HAP-1 (cell line): ENCODE results near the gene NRIP3.

Source experiments
- DNase-seq, 2 experiments: peaks; one replicate each; pipeline ENCODE4 v3.0.0-alpha.2; 2016 to 2020; ENCODE audit warnings: low spot score in 2 of 2
- H3K27me3 ChIP-seq: fragments of 250-450 bp; sonication (Bioruptor Pico); 2 replicates; pipeline ENCODE4 v1.5.1; 2020; ENCODE audit warnings: low read depth, mild to moderate bottlenecking, moderate library complexity
- H3K36me3 ChIP-seq: fragments of 250-450 bp; sonication (Bioruptor Pico); replicated peaks from 2 replicates; pipeline ENCODE4 v1.5.1; 2020; ENCODE audit warnings: mild to moderate bottlenecking
- H3K4me1 ChIP-seq: fragments of 250-450 bp; sonication (Bioruptor Pico); 2 replicates; pipeline ENCODE4 v1.5.1; 2020; ENCODE audit warnings: mild to moderate bottlenecking
- H3K4me3 ChIP-seq: fragments of 250-450 bp; sonication (Bioruptor Pico); 2 replicates; pipeline ENCODE4 v1.5.1; 2020; ENCODE audit warnings: mild to moderate bottlenecking, moderate library complexity
- H3K9me3 ChIP-seq: fragments of 250-450 bp; sonication (Bioruptor Pico); 2 replicates; pipeline ENCODE4 v1.5.1; 2020; ENCODE audit warnings: mild to moderate bottlenecking, moderate library complexity
- in situ Hi-C: fragments of 300-500 bp; cut with MboI; formaldehyde crosslinking; loops from 3 replicates; pipeline ENCODE4 v1.14.3; 2020; ENCODE audit warnings: low sequenced_read_pairs, inconsistent platforms, mixed read lengths

NRIP3 gene

GRCh38 chr11:9003573-9004182, at the start of gene NRIP3:
NRIP3 (minus strand) TSS chr11:9004001; CDS start chr11:9003935, 66 bp downstream.
- in situ Hi-C loops, result no loop called here
- H3K4me3 ChIP-seq, result peak within 1 kb of the TSS; percentile 34
- peaks cover 10% of the 10 kb centered on the region for H3K4me1 ChIP-seq
- peaks cover 10% of the 10 kb centered on the region for H3K27me3 ChIP-seq
- DNase-seq, result peak; percentile 16 to 84
- no peaks in the 10 kb centered on the region for H3K36me3 ChIP-seq
- no peaks in the 10 kb centered on the region for H3K9me3 ChIP-seq

DNA sequence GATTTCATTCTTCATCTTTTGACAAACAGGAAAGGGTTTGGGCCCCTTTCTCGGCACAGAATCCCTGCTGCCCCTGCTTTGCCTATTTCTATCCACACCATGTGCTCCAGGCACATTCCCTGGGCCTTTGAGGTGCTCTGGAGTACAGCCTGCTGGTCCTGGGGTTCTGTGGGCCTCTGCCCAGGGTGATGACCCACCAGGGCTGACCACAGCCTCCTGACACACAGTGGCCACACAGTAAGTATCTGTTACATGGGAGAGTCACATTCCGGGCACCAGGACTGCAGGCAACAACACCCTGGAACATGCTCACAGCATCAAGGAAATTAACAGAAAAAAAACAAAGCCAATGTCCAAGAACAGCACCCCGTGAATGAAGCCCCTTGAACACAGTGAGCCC, 48.5 kb upstream of the NRIP3 start:
- H3K27me3 ChIP-seq, result no peaks in the 10 kb centered on the region
- H3K9me3 ChIP-seq, result no peaks in the 10 kb centered on the region
- H3K4me3 ChIP-seq, result no peak overlapping the region
- in situ Hi-C loops, result no loop called here
- DNase-seq, result no peak
- no peaks in the 10 kb centered on the region for H3K36me3 ChIP-seq
- H3K4me1 ChIP-seq, result no peaks in the 10 kb centered on the region

GRCh38 chr11:9049959-9050358, 46.2 kb upstream of the NRIP3 start:
- Histone ChIP-seq H3K27me3 (no peaks in the 10 kb centered on the region), H3K4me3 (no peak overlapping the region), H3K9me3 (no peaks in the 10 kb centered on the region), H3K36me3 (no peaks in the 10 kb centered on the region), H3K4me1 (no peaks in the 10 kb centered on the region)
- in situ Hi-C loops, result no loop called here
- DNase-seq, result no peak

DNA sequence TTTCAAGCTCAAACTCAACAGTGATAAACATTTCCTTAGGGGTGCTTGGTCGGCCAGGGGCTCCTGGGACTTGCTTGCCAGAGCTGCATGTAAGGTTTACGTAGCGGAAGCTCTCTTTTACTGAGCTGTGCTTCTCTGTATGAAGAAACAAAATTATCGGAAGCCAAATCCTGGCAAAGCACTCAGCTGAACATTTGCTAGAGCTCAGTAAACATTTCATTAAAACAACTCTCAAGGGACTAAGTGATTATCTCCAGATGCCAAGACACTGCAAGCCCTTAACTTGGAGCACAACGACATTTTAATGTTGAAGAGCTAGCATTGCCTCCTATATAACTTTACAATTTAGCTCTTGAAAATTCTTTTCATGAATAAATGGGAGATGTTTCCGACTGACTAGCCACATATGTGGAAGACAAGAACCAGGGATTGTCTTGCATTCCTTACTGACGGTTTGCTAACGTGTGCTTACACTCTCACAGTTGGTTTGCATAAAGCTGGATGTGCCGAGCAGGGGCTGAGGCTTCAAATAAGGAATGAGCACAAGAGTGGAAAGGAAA, 44.2 kb upstream of the NRIP3 start:
- no peak for DNase-seq
- no peaks in the 10 kb centered on the region for H3K4me1 ChIP-seq
- no peaks in the 10 kb centered on the region for H3K36me3 ChIP-seq

GRCh38 chr11:9046481-9046880, 42.7 kb upstream of the NRIP3 start:
- no peak for DNase-seq
- Histone ChIP-seq H3K36me3 (no peaks in the 10 kb centered on the region), H3K4me1 (no peaks in the 10 kb centered on the region), H3K4me3 (no peak overlapping the region), H3K27me3 (no peaks in the 10 kb centered on the region), H3K9me3 (no peaks in the 10 kb centered on the region)
- in situ Hi-C loops, result no loop called here

More for the DNA sequence above, 44.2 kb upstream of the NRIP3 start:
- in situ Hi-C loops, result no loop called here
- Histone ChIP-seq H3K4me3 (no peak overlapping the region), H3K9me3 (no peaks in the 10 kb centered on the region), H3K27me3 (no peaks in the 10 kb centered on the region)

DNA sequence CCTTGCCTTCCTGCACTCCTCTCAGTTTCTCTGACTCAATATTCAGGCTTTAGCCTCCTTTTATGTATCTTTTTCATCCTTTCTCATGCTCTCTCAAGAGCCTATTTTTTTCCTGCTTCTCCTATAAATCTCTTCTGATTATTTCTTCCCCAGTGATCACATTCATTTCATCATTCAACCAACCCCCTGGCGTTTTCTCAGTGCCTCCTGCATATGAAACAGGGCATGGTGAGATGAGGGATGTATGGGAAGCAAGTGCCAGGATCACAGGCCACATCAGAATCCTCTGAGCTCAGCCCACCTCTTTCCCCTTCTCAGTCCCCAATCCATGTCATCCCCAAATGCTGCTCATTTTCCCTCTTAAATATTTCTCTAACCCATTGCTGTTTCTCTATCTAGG, 38.7 kb upstream of the NRIP3 start:
- in situ Hi-C loops, result no loop called here
- no peaks in the 10 kb centered on the region for H3K9me3 ChIP-seq

GRCh38 chr11:9041747-9042146, 37.9 kb upstream of the NRIP3 start:
- no peak overlapping the region for H3K4me3 ChIP-seq
- in situ Hi-C loops, result no loop called here

More for the DNA sequence above, 38.7 kb upstream of the NRIP3 start:
- no peaks in the 10 kb centered on the region for H3K36me3 ChIP-seq
- H3K4me1 ChIP-seq, result peaks cover 7% of the 10 kb centered on the region
- no peak for DNase-seq
- H3K27me3 ChIP-seq, result no peaks in the 10 kb centered on the region
- H3K4me3 ChIP-seq, result no peak overlapping the region

GRCh38 chr11:9040410-9040809, 36.6 kb upstream of the NRIP3 start:
- in situ Hi-C loops, result no loop called here
- no peak overlapping the region for H3K4me3 ChIP-seq
- no peaks in the 10 kb centered on the region for H3K27me3 ChIP-seq
- no peak for DNase-seq
- H3K4me1 ChIP-seq, result peaks cover 15% of the 10 kb centered on the region
- H3K36me3 ChIP-seq, result no peaks in the 10 kb centered on the region
- H3K9me3 ChIP-seq, result no peaks in the 10 kb centered on the region

More at GRCh38 chr11:9041747-9042146, 37.9 kb upstream of the NRIP3 start:
- Histone ChIP-seq H3K9me3 (no peaks in the 10 kb centered on the region), H3K27me3 (no peaks in the 10 kb centered on the region), H3K4me1 (peaks cover 11% of the 10 kb centered on the region), H3K36me3 (no peaks in the 10 kb centered on the region)
- DNase-seq, result no peak

DNA sequence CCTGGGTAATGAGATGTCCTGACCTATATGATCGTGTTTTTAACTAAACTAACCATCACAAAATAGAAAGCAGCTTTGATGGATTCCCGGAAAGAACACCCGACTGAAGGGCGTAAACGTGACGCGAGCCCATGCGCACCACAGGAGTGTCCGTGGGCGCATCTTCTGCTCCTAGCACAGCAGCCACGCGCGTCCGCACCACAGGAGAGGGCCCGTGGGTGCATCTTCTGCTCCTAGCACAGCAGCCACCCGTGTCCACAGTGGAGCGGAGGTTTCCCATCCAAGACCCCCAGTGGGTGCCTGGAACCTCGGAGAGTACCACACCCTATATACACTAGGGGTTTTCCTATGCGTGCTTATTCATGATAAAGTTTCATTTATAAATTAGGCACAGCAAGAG, 36.1 kb upstream of the NRIP3 start:
- no peaks in the 10 kb centered on the region for H3K27me3 ChIP-seq

GRCh38 chr11:9039198-9039597, 35.4 kb upstream of the NRIP3 start:
- H3K4me1 ChIP-seq, result peaks cover 15% of the 10 kb centered on the region
- in situ Hi-C loops, result no loop called here
- DNase-seq, result no peak

More for the DNA sequence above, 36.1 kb upstream of the NRIP3 start:
- Histone ChIP-seq H3K4me3 (no peak overlapping the region), H3K36me3 (no peaks in the 10 kb centered on the region), H3K4me1 (peaks cover 15% of the 10 kb centered on the region), H3K9me3 (no peaks in the 10 kb centered on the region)
- in situ Hi-C loops, result no loop called here
- DNase-seq, result no peak

DNA sequence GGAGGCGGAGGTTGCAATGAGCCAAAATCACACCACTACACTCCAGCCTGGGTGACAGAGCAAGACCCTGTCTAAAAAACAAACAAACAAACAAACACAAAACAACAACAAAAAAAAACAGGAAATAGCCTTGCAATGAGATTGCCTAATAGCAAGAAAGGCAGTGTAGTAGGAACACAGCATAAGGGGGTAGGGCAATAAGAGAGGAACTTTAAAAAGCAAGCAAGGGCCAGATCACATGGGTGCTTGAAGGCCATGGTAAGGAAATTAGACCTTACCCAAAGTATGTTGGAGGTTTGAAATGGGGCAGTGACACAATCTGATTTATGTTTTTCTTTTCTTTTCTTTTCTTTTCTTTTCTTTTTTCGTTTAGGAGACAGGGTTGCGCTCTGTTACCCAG, 34.7 kb upstream of the NRIP3 start:
- DNase-seq, result no peak
- Histone ChIP-seq H3K4me3 (no peak overlapping the region), H3K4me1 (peaks cover 15% of the 10 kb centered on the region), H3K27me3 (no peaks in the 10 kb centered on the region), H3K36me3 (no peaks in the 10 kb centered on the region), H3K9me3 (no peaks in the 10 kb centered on the region)
- in situ Hi-C loops, result no loop called here

More at GRCh38 chr11:9039198-9039597, 35.4 kb upstream of the NRIP3 start:
- H3K9me3 ChIP-seq, result no peaks in the 10 kb centered on the region
- H3K36me3 ChIP-seq, result no peaks in the 10 kb centered on the region
- no peak overlapping the region for H3K4me3 ChIP-seq
- no peaks in the 10 kb centered on the region for H3K27me3 ChIP-seq

GRCh38 chr11:9037963-9038362, 34.2 kb upstream of the NRIP3 start:
- peaks cover 15% of the 10 kb centered on the region for H3K4me1 ChIP-seq

GRCh38 chr11:9037046-9037780, 33.4 kb upstream of the NRIP3 start:
- DNase-seq, result peak; percentile 78 to 89
- in situ Hi-C loops, result no loop called here
- Histone ChIP-seq H3K4me1 (peaks cover 15% of the 10 kb centered on the region), H3K9me3 (no peaks in the 10 kb centered on the region), H3K36me3 (no peaks in the 10 kb centered on the region), H3K27me3 (no peaks in the 10 kb centered on the region), H3K4me3 (no peak overlapping the region)

More at GRCh38 chr11:9037963-9038362, 34.2 kb upstream of the NRIP3 start:
- H3K9me3 ChIP-seq, result no peaks in the 10 kb centered on the region
- DNase-seq, result no peak
- in situ Hi-C loops, result no loop called here
- H3K36me3 ChIP-seq, result no peaks in the 10 kb centered on the region
- H3K27me3 ChIP-seq, result no peaks in the 10 kb centered on the region
- H3K4me3 ChIP-seq, result no peak overlapping the region

- DNase-seq, result no peak
- no peaks in the 10 kb centered on the region for H3K9me3 ChIP-seq
- no peak overlapping the region for H3K4me3 ChIP-seq
- no peaks in the 10 kb centered on the region for H3K27me3 ChIP-seq
- in situ Hi-C loops, result no loop called here
- no peaks in the 10 kb centered on the region for H3K36me3 ChIP-seq
- no peaks in the 10 kb centered on the region for H3K4me1 ChIP-seq
Measured at GRCh38 chr11:9030601-9031000, 26.8 kb upstream of the NRIP3 start.
